CD14-positive monocyte (primary cell): Measurements from ENCODE around the gene CDKN2B. TPM values are rescaled to one million over a fixed set of nuclear protein-coding genes. Genes with fewer than 3 reads are reported as not detected.

Source experiments
- DNase-seq, 3 donors: peaks; one replicate each; pipeline ENCODE4 v3.0.0-alpha.2; 2011 to 2022
- H2AFZ ChIP-seq: 2 replicates; pipeline ENCODE4 v1.6.0; 2012; ENCODE audit warnings: mild to moderate bottlenecking, low read depth, low read length, inconsistent platforms; ENCODE audit not compliant: insufficient read depth, poor library complexity, severe bottlenecking
- H3K27ac ChIP-seq, 2 donors: 1 replicate in 1 of 2; 2 replicates in 1 of 2; pipeline ENCODE4 v1.5.1; 2012 to 2013; ENCODE audit warnings: low read length in 2 of 2, control low read depth in 1 of 2, inconsistent platforms in 1 of 2, low read depth in 1 of 2, mild to moderate bottlenecking in 1 of 2
- H3K27me3 ChIP-seq, 2 donors: one replicate each; pipeline versions ENCODE4 v1.6.0 to v1.6.1; 2011 to 2013; ENCODE audit warnings: low read length in 2 of 2; ENCODE audit not compliant: control insufficient read depth in 2 of 2, insufficient read depth in 2 of 2
- H3K36me3 ChIP-seq, 2 donors: replicated peaks in 1 of 2; 1 replicate in 1 of 2; 2 replicates in 1 of 2; pipeline versions ENCODE4 v1.5.1 to v1.6.1; 2012 to 2013; ENCODE audit warnings: low read length in 2 of 2, control low read depth in 1 of 2, inconsistent platforms in 1 of 2, mild to moderate bottlenecking in 1 of 2; ENCODE audit not compliant: insufficient read depth in 2 of 2, control insufficient read depth in 1 of 2
- H3K4me1 ChIP-seq, 2 donors: 1 replicate in 1 of 2; 2 replicates in 1 of 2; pipeline versions ENCODE4 v1.5.1 to v1.6.1; 2012 to 2013; ENCODE audit warnings: low read length in 2 of 2, control low read depth in 1 of 2, inconsistent platforms in 1 of 2, mild to moderate bottlenecking in 1 of 2, moderate library complexity in 1 of 2; ENCODE audit not compliant: insufficient read depth in 2 of 2, control insufficient read depth in 1 of 2
- H3K4me2 ChIP-seq: replicated peaks from 2 replicates; pipeline ENCODE3; 2012; ENCODE audit warnings: low read length, moderate library complexity, mild to moderate bottlenecking; ENCODE audit not compliant: poor library complexity, severe bottlenecking; ENCODE audit errors: extremely low read depth
- H3K4me3 ChIP-seq, 3 experiments: fragments of 200-600 bp in 1 of 3; sonication (generic) in 1 of 3; replicated peaks in 1 of 3; 1 replicate in 2 of 3; 2 replicates in 1 of 3; pipeline ENCODE4 v1.5.1; 2011 to 2013; ENCODE audit warnings: low read length in 3 of 3, mild to moderate bottlenecking in 3 of 3, control low read depth in 2 of 3, low read depth in 2 of 3, inconsistent platforms in 1 of 3, moderate library complexity in 1 of 3
- H3K79me2 ChIP-seq: 2 replicates; pipeline ENCODE4 v1.6.0; 2012; ENCODE audit warnings: mild to moderate bottlenecking, control low read depth, inconsistent platforms, low read length, moderate library complexity; ENCODE audit not compliant: insufficient read depth
- H3K9ac ChIP-seq: 2 replicates; pipeline ENCODE4 v1.6.0; 2017; ENCODE audit warnings: low read length, mild to moderate bottlenecking; ENCODE audit not compliant: insufficient read depth, poor library complexity, severe bottlenecking
- H3K9me3 ChIP-seq, 2 donors: replicated peaks in 1 of 2; 1 replicate in 1 of 2; 2 replicates in 1 of 2; pipeline versions ENCODE4 v1.5.1 to v1.6.1; 2012 to 2013; ENCODE audit warnings: low read length in 2 of 2, control low read depth in 1 of 2; ENCODE audit not compliant: control insufficient read depth in 1 of 2, insufficient read depth in 1 of 2
- H4K20me1 ChIP-seq: 2 replicates; pipeline ENCODE4 v1.6.0; 2012; ENCODE audit warnings: mild to moderate bottlenecking, low read length, control low read depth, moderate library complexity; ENCODE audit not compliant: insufficient read depth
- H3K27ac Mint-ChIP-seq, 7 donors: one replicate each; pipeline ENCODE4 v1.8.0; 2020; ENCODE audit warnings: mild to moderate bottlenecking in 7 of 7, mixed read lengths in 7 of 7, moderate library complexity in 6 of 7, inconsistent platforms in 2 of 7
- H3K27me3 Mint-ChIP-seq, 3 donors: one replicate each; pipeline ENCODE4 v1.8.0; 2021 to 2022; ENCODE audit warnings: low read depth in 3 of 3, mild to moderate bottlenecking in 3 of 3, mixed read lengths in 3 of 3, moderate library complexity in 3 of 3, inconsistent platforms in 1 of 3
- H3K36me3 Mint-ChIP-seq, 2 donors: one replicate each; pipeline ENCODE4 v1.8.0; 2020; ENCODE audit warnings: mixed read lengths in 2 of 2, inconsistent platforms in 1 of 2, mild to moderate bottlenecking in 1 of 2
- H3K4me1 Mint-ChIP-seq: one replicate; pipeline ENCODE4 v1.8.0; 2020; ENCODE audit warnings: mild to moderate bottlenecking, mixed read lengths
- H3K4me3 Mint-ChIP-seq, 2 donors: one replicate each; pipeline ENCODE4 v1.8.0; 2020; ENCODE audit warnings: mild to moderate bottlenecking in 2 of 2, mixed read lengths in 2 of 2, moderate library complexity in 1 of 2
- H3K9me3 Mint-ChIP-seq, 7 donors: one replicate each; pipeline ENCODE4 v1.8.0; 2020 to 2022; ENCODE audit warnings: mixed read lengths in 7 of 7, mild to moderate bottlenecking in 6 of 7, moderate library complexity in 6 of 7, inconsistent platforms in 2 of 7
- WGBS: methylation state at CpG from one replicate; pipeline ENCODE4 v1.1.5; 2013; ENCODE audit warnings: missing lambda C conversion rate; ENCODE audit not compliant: insufficient coverage; 5-methylcytosine and 5-hydroxymethylcytosine counted together
- intact Hi-C, 2 donors: fragments of 100-400 bp; cut with micrococcal nuclease; formaldehyde crosslinking; loops; one replicate each; pipeline versions ENCODE4 v1.15.0 to v1.15.1; 2023
- polyA plus RNA-seq, 3 donors: library from polyadenylated mRNA; depleted of rRNA in 1 of 3; unstranded in 2 of 3; stranded (reverse) in 1 of 3; fragments of 300-500 nt in 2 of 3; fragments of >200 nt in 1 of 3; fragmentation: Illumina TruSeq in 2 of 3; gene quantifications; 1 replicate in 2 of 3; 2 replicates in 1 of 3; pipeline ENCODE4 v1.2.3, GENCODE V29; 2012 to 2021
- TF ChIP-seq, protein P1 (sequence below): fragments of 200-600 bp; IDR thresholded peaks from one replicate; pipeline ENCODE4 v1.8.0; 2022; ENCODE audit warnings: antibody characterized with exemption, mild to moderate bottlenecking

Gene CDKN2B
- polyA plus RNA-seq, 3 donors = 1.2 to 6.7 (median 2.7) TPM

DNA sequence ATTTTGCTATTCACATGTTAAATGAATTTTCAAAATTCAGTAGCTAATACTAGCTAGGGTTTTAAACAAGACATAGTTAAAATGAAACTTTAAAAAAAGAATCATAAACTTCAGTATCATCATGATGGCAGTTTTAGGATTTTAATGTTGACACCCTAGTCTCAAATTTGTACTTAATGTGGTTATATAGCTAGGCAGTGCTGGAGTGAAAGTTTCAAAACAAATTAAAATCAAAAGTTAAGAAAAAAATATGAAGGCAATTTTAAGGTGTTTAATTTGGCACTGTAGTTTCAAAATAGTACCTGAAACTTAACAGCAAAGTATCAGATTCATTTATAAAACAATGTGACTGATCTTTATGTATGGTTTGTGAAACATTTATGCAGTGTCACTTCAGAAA, 19.3 kb upstream of the CDKN2B start:
- Mint-ChIP-seq H3K27ac (no peak overlapping the region), H3K4me3 (no peak overlapping the region), H3K9me3 (peaks cover 0 to 4% (median 1%) of the 10 kb centered on the region in 7 donors), H3K27me3 (peaks cover 6 to 14% (median 8%) of the 10 kb centered on the region in 3 donors), H3K4me1 (peaks cover 31% of the 10 kb centered on the region), H3K36me3 (peaks cover 2 to 4% of the 10 kb centered on the region in 2 donors)
- DNase-seq = no peak
- H3K79me2 ChIP-seq = no peaks in the 10 kb centered on the region
- intact Hi-C loops = no loop called here
- H3K27me3 ChIP-seq = peaks cover 0 to 3% of the 10 kb centered on the region in 2 donors
- peaks cover 22 to 40% of the 10 kb centered on the region in 2 donors for H3K4me1 ChIP-seq
- H3K27ac ChIP-seq = no peak overlapping the region
- H4K20me1 ChIP-seq = no peaks in the 10 kb centered on the region
- no peaks in the 10 kb centered on the region for H3K36me3 ChIP-seq
- H3K9me3 ChIP-seq = no peaks in the 10 kb centered on the region
- no peak overlapping the region for H3K4me2 ChIP-seq
- TF ChIP-seq, protein P1, sequence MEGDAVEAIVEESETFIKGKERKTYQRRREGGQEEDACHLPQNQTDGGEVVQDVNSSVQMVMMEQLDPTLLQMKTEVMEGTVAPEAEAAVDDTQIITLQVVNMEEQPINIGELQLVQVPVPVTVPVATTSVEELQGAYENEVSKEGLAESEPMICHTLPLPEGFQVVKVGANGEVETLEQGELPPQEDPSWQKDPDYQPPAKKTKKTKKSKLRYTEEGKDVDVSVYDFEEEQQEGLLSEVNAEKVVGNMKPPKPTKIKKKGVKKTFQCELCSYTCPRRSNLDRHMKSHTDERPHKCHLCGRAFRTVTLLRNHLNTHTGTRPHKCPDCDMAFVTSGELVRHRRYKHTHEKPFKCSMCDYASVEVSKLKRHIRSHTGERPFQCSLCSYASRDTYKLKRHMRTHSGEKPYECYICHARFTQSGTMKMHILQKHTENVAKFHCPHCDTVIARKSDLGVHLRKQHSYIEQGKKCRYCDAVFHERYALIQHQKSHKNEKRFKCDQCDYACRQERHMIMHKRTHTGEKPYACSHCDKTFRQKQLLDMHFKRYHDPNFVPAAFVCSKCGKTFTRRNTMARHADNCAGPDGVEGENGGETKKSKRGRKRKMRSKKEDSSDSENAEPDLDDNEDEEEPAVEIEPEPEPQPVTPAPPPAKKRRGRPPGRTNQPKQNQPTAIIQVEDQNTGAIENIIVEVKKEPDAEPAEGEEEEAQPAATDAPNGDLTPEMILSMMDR = no peak
- no peak overlapping the region for H2AFZ ChIP-seq
- no peak overlapping the region for H3K4me3 ChIP-seq
- no peak overlapping the region for H3K9ac ChIP-seq

- intact Hi-C loops = no loop called here
- TF ChIP-seq, protein P1 = no peak
- H3K4me3 Mint-ChIP-seq = no peak overlapping the region
- peaks cover 8 to 24% (median 18%) of the 10 kb centered on the region in 3 donors for H3K27me3 Mint-ChIP-seq
- no peak overlapping the region for H3K27ac ChIP-seq
- H3K4me1 Mint-ChIP-seq = peaks cover 24% of the 10 kb centered on the region
- peak in 1 of 3 donors; percentile 75 for DNase-seq
- no peaks in the 10 kb centered on the region for H4K20me1 ChIP-seq
- peaks cover 2 to 7% of the 10 kb centered on the region in 2 donors for H3K27me3 ChIP-seq
- H3K9ac ChIP-seq = no peak overlapping the region
- 20% methylated on average over 1 of the region's 6 CpGs for WGBS
- no peak overlapping the region for H3K4me3 ChIP-seq
- H3K4me2 ChIP-seq = no peak overlapping the region
- no peaks in the 10 kb centered on the region for H3K79me2 ChIP-seq
- no peaks in the 10 kb centered on the region for H3K36me3 Mint-ChIP-seq
- H3K36me3 ChIP-seq = no peaks in the 10 kb centered on the region
- peaks cover 0 to 6% (median 5%) of the 10 kb centered on the region in 7 donors for H3K9me3 Mint-ChIP-seq
- H3K4me1 ChIP-seq = peaks cover 17 to 34% of the 10 kb centered on the region in 2 donors
- no peak overlapping the region for H3K27ac Mint-ChIP-seq
- H2AFZ ChIP-seq = no peak overlapping the region
- H3K9me3 ChIP-seq = no peaks in the 10 kb centered on the region
These were observed 17.6 kb upstream of the CDKN2B start for GRCh38 chr9:22026696-22027095.
